H1 (cell line): ENCODE data around the gene RPL18A. TPM values are rescaled to one million over a fixed set of nuclear protein-coding genes. Genes with fewer than 3 reads are reported as not detected.
A peak's percentile ranks its signal among the peaks of the same experiment; 100 is the strongest.

Experiments
- CTCF ChIA-PET: fragments of 300-600 bp; sonication (Branson Sonifier 250); formaldehyde crosslinking; loops from one replicate; lab custom pipeline; 2021; ENCODE audit not compliant: partially characterized antibody; lab: Charles Lee
- POLR2A ChIA-PET: fragments of 300-600 bp; sonication (Branson Sonifier 250); formaldehyde crosslinking; loops from one replicate; lab custom pipeline; 2021; ENCODE audit warnings: inconsistent platforms; ENCODE audit not compliant: partially characterized antibody; lab: Charles Lee
- DNase-seq, 2 experiments: peaks; one replicate each; pipeline versions ENCODE4 v3.0.0 to v3.0.0-alpha.2; 2010 to 2022; ENCODE audit warnings: low spot score in 2 of 2, low read depth in 1 of 2, mixed read lengths in 1 of 2
- FAIRE-seq: peaks from 2 replicates; lab custom pipeline; 2011; peaks lifted over from hg19 to GRCh38; lab: Jason Lieb, UNC
- H2AFZ ChIP-seq: 2 replicates; pipeline ENCODE4 v1.8.1; 2012; ENCODE audit warnings: low read length, inconsistent platforms
- H2AK5ac ChIP-seq: 2 replicates; pipeline ENCODE4 v1.6.1; 2013; ENCODE audit warnings: low read depth, low read length
- H2BK120ac ChIP-seq: replicated peaks from 2 replicates; pipeline ENCODE3; 2013; ENCODE audit warnings: low read depth, low read length, inconsistent platforms
- H2BK12ac ChIP-seq: 2 replicates; pipeline ENCODE4 v1.6.1; 2013; ENCODE audit warnings: low read depth, low read length
- H2BK15ac ChIP-seq: 2 replicates; pipeline ENCODE4 v1.6.1; 2013; ENCODE audit warnings: low read length
- H2BK20ac ChIP-seq: 2 replicates; pipeline ENCODE4 v1.6.1; 2013; ENCODE audit warnings: low read length
- H2BK5ac ChIP-seq: 2 replicates; pipeline ENCODE4 v1.6.1; 2013; ENCODE audit warnings: low read depth, low read length
- H3K14ac ChIP-seq: 2 replicates; pipeline ENCODE4 v1.6.1; 2013; ENCODE audit warnings: inconsistent platforms; ENCODE audit not compliant: insufficient read length
- H3K18ac ChIP-seq: 2 replicates; pipeline ENCODE4 v1.6.1; 2013; ENCODE audit warnings: low read length; ENCODE audit errors: extremely low read depth
- H3K23ac ChIP-seq: 2 replicates; pipeline ENCODE4 v1.6.1; 2013; ENCODE audit warnings: inconsistent platforms; ENCODE audit not compliant: insufficient read length
- H3K23me2 ChIP-seq: 2 replicates; pipeline ENCODE4 v1.6.1; 2013; ENCODE audit warnings: low read depth, low read length
- H3K27ac ChIP-seq: 2 replicates; pipeline ENCODE4 v1.6.1; 2011; ENCODE audit warnings: low read depth, low read length, inconsistent platforms
- H3K27me3 ChIP-seq, 4 experiments: replicated peaks in 1 of 4; 1 replicate in 1 of 4; 2 replicates in 3 of 4; pipeline versions ENCODE4 v1.6.1 to v1.8.1; 2011 to 2013; ENCODE audit warnings: low read length in 3 of 4, mild to moderate bottlenecking in 3 of 4, inconsistent platforms in 2 of 4, mixed read lengths in 2 of 4, moderate library complexity in 1 of 4; ENCODE audit not compliant: control insufficient read depth in 3 of 4, insufficient read depth in 3 of 4; ENCODE audit errors: extremely low read depth in 1 of 4
- H3K36me3 ChIP-seq, 4 experiments: 2 replicates each; pipeline versions ENCODE4 v1.6.1 to v1.8.1; 2011 to 2013; ENCODE audit warnings: mild to moderate bottlenecking in 4 of 4, low read length in 3 of 4, moderate library complexity in 2 of 4, control low read depth in 1 of 4, inconsistent platforms in 1 of 4; ENCODE audit not compliant: insufficient read depth in 4 of 4, control insufficient read depth in 2 of 4
- H3K4ac ChIP-seq: replicated peaks from 2 replicates; pipeline ENCODE3; 2013; ENCODE audit warnings: low read length, low read depth, mixed read lengths, inconsistent platforms; ENCODE audit not compliant: insufficient read length
- H3K4me1 ChIP-seq, 4 experiments: replicated peaks in 1 of 4; 1 replicate in 1 of 4; 2 replicates in 3 of 4; pipeline versions ENCODE4 v1.6.1 to v1.8.1; 2011 to 2013; ENCODE audit warnings: low read length in 3 of 4, inconsistent platforms in 2 of 4, mixed read lengths in 1 of 4; ENCODE audit not compliant: insufficient read depth in 4 of 4, control insufficient read depth in 3 of 4
- H3K4me2 ChIP-seq, 2 experiments: 2 replicates each; pipeline versions ENCODE4 v1.6.1 to v1.8.1; 2011 to 2013; ENCODE audit warnings: low read depth in 2 of 2, low read length in 2 of 2, control low read depth in 1 of 2, inconsistent platforms in 1 of 2, mild to moderate bottlenecking in 1 of 2; ENCODE audit not compliant: insufficient read depth in 1 of 2
- H3K4me3 ChIP-seq, 4 experiments: fragments of 200-600, 300-600 bp in 1 of 4; sonication (generic), shearing (Covaris generic), sonication (Bioruptor Twin) in 1 of 4; 2 replicates each; pipeline versions ENCODE4 v1.5.1 to v1.8.1; 2011 to 2016; ENCODE audit warnings: low read length in 4 of 4, low read depth in 3 of 4, control low read depth in 2 of 4, inconsistent platforms in 2 of 4, mild to moderate bottlenecking in 2 of 4, mixed read lengths in 1 of 4, moderate library complexity in 1 of 4; ENCODE audit not compliant: insufficient read depth in 2 of 4; ENCODE audit errors: extremely low read depth in 1 of 4
- H3K56ac ChIP-seq: replicated peaks from 2 replicates; pipeline ENCODE3; 2013; ENCODE audit warnings: low read depth, mild to moderate bottlenecking, mixed read lengths, low read length, inconsistent platforms; ENCODE audit not compliant: insufficient read length
- H3K79me1 ChIP-seq: 2 replicates; pipeline ENCODE4 v1.6.1; 2013; ENCODE audit warnings: low read depth, low read length, control low read depth
- H3K79me2 ChIP-seq, 2 experiments: 2 replicates each; pipeline versions ENCODE4 v1.6.1 to v1.8.1; 2012 to 2013; ENCODE audit warnings: low read length in 2 of 2, mild to moderate bottlenecking in 2 of 2, inconsistent platforms in 1 of 2; ENCODE audit not compliant: insufficient read depth in 2 of 2, control insufficient read depth in 1 of 2
- H3K9ac ChIP-seq, 4 experiments: replicated peaks in 1 of 4; 1 replicate in 1 of 4; 2 replicates in 3 of 4; pipeline versions ENCODE4 v1.6.1 to v1.8.1; 2011 to 2013; ENCODE audit warnings: low read depth in 3 of 4, low read length in 3 of 4, control low read depth in 2 of 4, mild to moderate bottlenecking in 2 of 4, moderate library complexity in 2 of 4, inconsistent platforms in 1 of 4; ENCODE audit errors: extremely low read depth in 1 of 4
- H3K9me3 ChIP-seq, 2 experiments: 2 replicates each; pipeline versions ENCODE4 v1.6.1 to v1.8.1; 2012 to 2013; ENCODE audit warnings: mild to moderate bottlenecking in 2 of 2, moderate library complexity in 2 of 2, control low read depth in 1 of 2, inconsistent platforms in 1 of 2, low read depth in 1 of 2, low read length in 1 of 2, mixed read lengths in 1 of 2; ENCODE audit not compliant: insufficient read depth in 2 of 2
- H4K20me1 ChIP-seq, 2 experiments: replicated peaks in 1 of 2; 2 replicates each; pipeline versions ENCODE3 to v1.8.1; 2011 to 2013; ENCODE audit warnings: inconsistent platforms in 2 of 2, low read length in 2 of 2, mild to moderate bottlenecking in 1 of 2; ENCODE audit not compliant: insufficient read depth in 2 of 2, control insufficient read depth in 1 of 2
- H4K5ac ChIP-seq: 2 replicates; pipeline ENCODE4 v1.6.1; 2013; ENCODE audit warnings: low read length, low read depth, mixed read lengths, inconsistent platforms; ENCODE audit not compliant: insufficient read length
- H4K8ac ChIP-seq: 2 replicates; pipeline ENCODE4 v1.8.0; 2013; ENCODE audit warnings: mild to moderate bottlenecking, moderate library complexity, low read length, inconsistent platforms; ENCODE audit not compliant: insufficient read depth; ENCODE audit errors: extremely low read depth
- H4K91ac ChIP-seq: replicated peaks from 2 replicates; pipeline ENCODE3; 2013; ENCODE audit warnings: low read length, mixed read lengths, inconsistent platforms; ENCODE audit not compliant: insufficient read length
- ATF2 ChIP-seq: IDR thresholded peaks from 2 replicates; pipeline ENCODE4 v1.6.1; 2012; ENCODE audit warnings: low read length, inconsistent platforms
- CREB1 ChIP-seq: IDR thresholded peaks from 2 replicates; pipeline ENCODE4 v1.6.1; 2012; ENCODE audit warnings: inconsistent platforms
- POLR2AphosphoS5 ChIP-seq: IDR thresholded peaks from 2 replicates; pipeline ENCODE4 v1.6.1; 2011; ENCODE audit warnings: low read depth, low read length
- RAD21 ChIP-seq, 2 experiments: IDR thresholded peaks in 1 of 2; conservative IDR thresholded peaks in 1 of 2; 2 replicates each; pipeline ENCODE4 v1.6.1; 2011; ENCODE audit warnings: low read depth in 2 of 2, low read length in 2 of 2, improper control_type of control experiment in 1 of 2, inconsistent platforms in 1 of 2, mild to moderate bottlenecking in 1 of 2, moderate library complexity in 1 of 2
- SIRT6 ChIP-seq: IDR thresholded peaks from one replicate; pipeline ENCODE4 v1.7.1; 2012; ENCODE audit warnings: low read length, inconsistent platforms
- SP2 ChIP-seq: IDR thresholded peaks from 2 replicates; pipeline ENCODE4 v1.6.1; 2012; ENCODE audit warnings: mild to moderate bottlenecking, low read length, inconsistent platforms
- USF2 ChIP-seq: IDR thresholded peaks from 2 replicates; pipeline ENCODE4 v1.6.1; 2011; ENCODE audit warnings: low read length, improper control_type of control experiment
- WGBS, 2 experiments: shearing (Covaris generic) in 1 of 2; methylation state at CpG; one replicate each; pipeline versions ENCODE4 v1.1.6 to v1.1.7; 2013 to 2015; ENCODE audit warnings: low lambda C conversion rate in 2 of 2, mixed read lengths in 2 of 2, inconsistent platforms in 1 of 2, low coverage in 1 of 2, missing lambda C conversion rate in 1 of 2; ENCODE audit not compliant: insufficient replicate concordance in 2 of 2, insufficient coverage in 1 of 2, insufficient read length in 1 of 2; ENCODE audit errors: extremely low coverage in 1 of 2, missing lambda C conversion rate in 1 of 2; 5-methylcytosine and 5-hydroxymethylcytosine counted together
- polyA plus RNA-seq, 7 experiments: library from polyadenylated mRNA; depleted of rRNA in 3 of 7; stranded (reverse) in 5 of 7; unstranded in 2 of 7; fragments of >200 nt in 5 of 7; fragments of 200-250 nt in 2 of 7; gene quantifications; 1 replicate in 5 of 7; 2 replicates in 1 of 7; 4 replicates in 1 of 7; pipeline versions ENCODE4 v1.2.1 to v1.2.3, GENCODE V29; 2011 to 2013; ENCODE audit warnings: missing spikeins in 2 of 7, mixed read lengths in 2 of 7
- total RNA-seq: library from RNA; stranded (reverse); fragmentation: NEBNext Ultra II Directional; extraction: Animal tissue kit (Norgen Biotek cat#: 25700); gene quantifications from 2 replicates; pipeline ENCODE4 v1.2.1, GENCODE V29; 2021

Gene RPL18A
- total and polyA plus RNA-seq, 2 of the 8 experiments (the other 6 are each of a cell fraction or from before 2014, with no cell fraction given): 2,749 to 3,938 TPM

GRCh38 chr19:17865364-17866311, 5.9 kb downstream of the RPL18A start:
- Histone ChIP-seq H3K4me2 (no peak overlapping the region), H3K4ac (no peak overlapping the region), H3K56ac (peak overlapping the region; percentile 3), H3K9ac (no peak overlapping the region; a peak in 1 of 7 replicates), H2BK5ac (peak overlapping the region; percentile 55; the same call in 1 of the 2 replicates), H3K23me2 (peaks cover 15% of the 10 kb centered on the region), H3K18ac (no peak overlapping the region; the same call in 1 of the 2 replicates), H4K20me1 (peaks cover 15 to 26% of the 10 kb centered on the region in 2 experiments), H3K9me3 (no peaks in the 10 kb centered on the region; a peak in 1 of 4 replicates), H3K27ac (no peak overlapping the region), H2BK20ac (no peak overlapping the region), H2BK120ac (no peak overlapping the region), H4K91ac (peak overlapping the region; percentile 12), H3K4me3 (no peak overlapping the region), H2AK5ac (peak overlapping the region; percentile 55; the same call in 1 of the 2 replicates), H3K4me1 (peaks cover 0 to 18% (median 13%) of the 10 kb centered on the region in 4 experiments; a peak in 6 of 7 replicates), H3K27me3 (no peaks in the 10 kb centered on the region), H3K79me2 (peaks cover 8 to 19% of the 10 kb centered on the region in 2 experiments), H2AFZ (no peak overlapping the region), H2BK15ac (no peak overlapping the region), H2BK12ac (no peak overlapping the region), H4K5ac (no peak overlapping the region), H4K8ac (no peak overlapping the region), H3K14ac (no peak overlapping the region), H3K23ac (no peak overlapping the region), H3K79me1 (0 out of 2 replicates have a peak, but pooled peaks cover 5% of the 10 kb centered on the region), H3K36me3 (peaks cover 32 to 49% (median 39%) of the 10 kb centered on the region in 4 experiments)
- ChIA-PET CTCF (interaction anchor here (0.6 to 1.8 kb wide), 6 partner anchors 10 to 131 kb away, joined by 3 to 6 read pairs (median 4); partner anchors contain the start of gene CCDC124), POLR2A (interaction anchor here (0.8 to 20.2 kb wide), 31 partner anchors 7 to 436 kb away, joined by 3 to 392 read pairs (median 5); partner anchors contain the start of genes B3GNT3, CCDC124, JAK3 and SLC5A5)
- no peak for FAIRE-seq
- DNase-seq: peak in 1 of 2 experiments; percentile 59
- WGBS, 2 experiments: 68% methylated on average over 13 of the region's 13 CpGs; no CpG with 5 or more reads in 1 of the 2 experiments
- TF ChIP-seq SP2: no peak
- no peak for TF ChIP-seq SIRT6
- no peak for TF ChIP-seq RAD21 (IDR thresholded peaks at IDR 0.05 in 1 of 2, conservative IDR thresholded peaks at IDR 0.05 in 1 of 2; ENCODE audit: low read depth in 2 of 2, low read length in 2 of 2)
- peak; percentile 52; the same call in 1 of the 2 replicates for TF ChIP-seq ATF2
- TF ChIP-seq USF2: 0 out of 2 replicates have a peak, but pooled peaks have one; percentile 21
- 0 out of 2 replicates have a peak, but pooled peaks have one; percentile 35 for TF ChIP-seq CREB1
- peak; percentile 94 for TF ChIP-seq POLR2AphosphoS5
